HK-2 (cell line): ENCODE results near the gene AKT1S1.
A peak's percentile ranks its signal among the peaks of the same experiment; 100 is the strongest.

Experiments used
- DNase-seq: peaks from one replicate; pipeline ENCODE4 v3.0.0-alpha.2; 2018; ENCODE audit not compliant: unreplicated experiment

Gene AKT1S1

GRCh38 chr19:49854378-49855263 is 22.5 kb downstream of the AKT1S1 start:
- no peak for DNase-seq

DNA sequence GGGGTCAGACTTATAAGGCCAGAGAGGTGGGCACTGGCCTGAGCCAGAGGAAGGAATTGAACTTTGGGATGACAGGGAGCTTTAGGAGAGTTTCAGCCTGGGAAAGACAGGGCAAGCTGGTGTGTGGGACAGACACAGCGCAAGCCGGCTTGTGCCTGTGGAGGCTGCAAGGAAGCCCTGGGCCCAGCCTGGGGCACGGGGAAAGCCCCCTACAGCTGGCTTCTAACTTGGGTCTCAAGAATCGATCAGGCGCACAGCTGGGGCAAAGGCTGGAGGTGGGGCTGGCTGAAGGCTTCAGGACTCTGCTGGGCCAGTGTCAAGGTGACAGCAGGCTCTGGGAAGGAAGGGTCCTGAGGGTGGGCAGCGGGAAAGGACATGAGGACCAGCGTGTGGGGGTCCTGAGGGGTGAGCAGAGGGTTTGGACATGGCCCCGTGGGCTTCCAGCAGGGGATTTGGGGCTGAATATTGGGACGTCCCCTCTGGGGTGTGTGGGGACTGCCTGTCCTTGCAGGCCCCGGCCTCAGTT is 23.2 kb downstream of the AKT1S1 start:
- no peak for DNase-seq

GRCh38 chr19:49852631-49853126 is 24.5 kb downstream of the AKT1S1 start:
- no peak for DNase-seq

GRCh38 chr19:49851456-49852259 is 25.5 kb downstream of the AKT1S1 start:
- peak; percentile 42 for DNase-seq

GRCh38 chr19:49850487-49851342 is 26.4 kb downstream of the AKT1S1 start, which contains the start of gene PTOV1:
Gene PTOV1, plus strand, starts transcription at chr19:49851159.
- peak; percentile 89 for DNase-seq

DNA sequence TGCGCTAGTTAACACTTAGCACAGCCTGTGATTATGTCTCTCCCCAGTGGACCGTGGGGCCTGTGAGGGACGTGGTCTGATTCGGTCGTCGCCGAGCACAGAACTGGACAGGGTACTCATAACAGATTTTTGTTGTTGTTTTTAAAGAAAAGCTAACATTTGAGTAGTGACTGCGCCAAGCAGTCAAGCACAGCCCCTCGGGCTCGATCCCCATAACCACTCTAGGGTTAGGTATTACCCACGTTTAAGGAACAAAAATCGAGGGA is 27.0 kb downstream of the AKT1S1 start:
- no peak for DNase-seq

DNA sequence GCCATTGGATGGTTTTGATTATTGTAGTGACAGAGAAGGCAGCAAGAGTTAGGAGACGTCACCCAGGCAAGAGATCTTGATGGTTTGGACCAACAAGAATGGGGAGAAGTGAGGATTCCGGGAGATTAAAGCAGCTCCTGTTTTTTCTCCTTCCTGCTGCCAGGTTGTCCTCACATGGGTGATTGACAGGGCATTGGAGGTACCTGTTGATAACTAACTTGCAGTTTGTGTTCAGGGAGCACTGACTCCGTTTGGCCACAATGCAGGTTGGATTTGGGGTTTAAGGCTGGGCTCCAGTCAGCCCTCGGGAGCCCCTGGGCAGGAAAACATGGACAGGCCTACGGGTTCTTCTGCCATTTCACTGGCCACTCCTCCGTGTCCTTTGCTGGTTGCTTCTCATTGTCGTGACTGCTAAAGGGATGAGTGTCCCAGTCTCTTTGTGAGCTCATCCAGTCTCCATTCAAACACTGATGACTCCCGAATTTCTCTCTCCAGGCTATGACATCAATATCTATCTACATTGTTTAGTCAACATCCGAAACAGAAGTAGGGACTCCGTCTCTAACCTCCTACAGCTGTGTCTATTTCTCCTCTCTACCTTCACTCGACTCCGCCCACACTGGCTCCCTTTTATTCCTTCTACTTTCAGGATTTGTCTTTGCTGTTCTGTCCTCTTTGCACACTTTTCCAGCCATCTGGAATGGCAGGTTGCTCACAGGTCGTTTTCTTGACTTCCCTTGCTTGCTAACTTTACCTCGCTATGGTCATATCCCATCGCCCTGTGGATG is 27.5 kb downstream of the AKT1S1 start:
- DNase-seq: no peak

GRCh38 chr19:49848938-49849337 is 28.2 kb downstream of the AKT1S1 start:
- no peak for DNase-seq

- peak; percentile 47 for DNase-seq
Observed at GRCh38 chr19:49847731-49848696, 29.1 kb downstream of the AKT1S1 start.

GRCh38 chr19:49846408-49846807 is 30.7 kb downstream of the AKT1S1 start:
- DNase-seq: no peak

GRCh38 chr19:49845414-49845813 is 31.7 kb downstream of the AKT1S1 start:
- no peak for DNase-seq

- no peak for DNase-seq
Observed at GRCh38 chr19:49844138-49845095, 32.7 kb downstream of the AKT1S1 start.

- no peak for DNase-seq
Observed at GRCh38 chr19:49843265-49843664, 33.9 kb downstream of the AKT1S1 start.

DNA sequence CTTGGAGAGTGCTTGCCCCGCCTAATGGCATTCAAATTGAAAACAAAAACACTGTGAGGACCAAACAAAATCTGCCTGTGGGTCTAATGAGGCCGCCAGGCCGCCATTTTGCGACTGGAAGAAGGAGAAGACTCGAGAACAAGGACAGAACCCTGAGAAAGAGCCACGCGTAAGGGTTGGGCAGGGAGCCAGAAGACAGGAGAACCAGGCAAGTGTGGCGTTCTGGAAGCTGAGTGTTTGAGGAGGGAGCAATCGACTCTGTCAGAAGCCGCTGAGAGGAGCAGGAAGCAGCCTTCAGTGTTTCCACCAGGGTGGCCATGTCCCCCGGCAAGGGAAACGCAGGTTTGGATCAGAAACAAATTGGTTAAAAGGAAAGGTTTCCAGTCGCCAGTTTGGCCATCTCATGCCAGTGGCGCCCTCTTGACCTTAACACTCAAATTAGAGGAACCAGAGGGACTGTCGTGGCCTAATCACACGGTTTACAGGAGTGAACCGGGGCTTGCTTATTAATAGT is 36.4 kb downstream of the AKT1S1 start:
- DNase-seq: no peak

- DNase-seq: no peak
Observed at GRCh38 chr19:49840321-49840720, 36.8 kb downstream of the AKT1S1 start.

DNA sequence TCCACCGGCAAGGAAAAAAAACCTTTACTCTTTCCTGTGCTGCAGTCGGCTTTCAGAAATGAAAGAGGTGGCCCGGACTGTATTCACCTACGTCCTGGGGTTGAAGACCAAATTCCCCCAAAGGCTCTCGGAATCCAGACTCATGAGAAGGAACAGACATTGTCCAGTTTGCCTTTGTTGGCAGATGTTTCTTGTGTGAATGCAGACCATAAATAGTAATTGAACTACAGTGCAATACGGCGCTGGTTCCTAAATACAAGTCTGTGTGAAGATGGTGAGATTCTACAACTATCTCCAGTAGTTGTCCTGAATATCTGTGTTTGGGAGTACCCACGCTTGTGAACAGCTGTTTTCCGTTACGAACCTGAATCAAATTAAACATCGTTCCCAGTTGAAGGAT is 37.4 kb downstream of the AKT1S1 start:
- no peak for DNase-seq

- DNase-seq: no peak
Observed at GRCh38 chr19:49838885-49839588, 38.1 kb downstream of the AKT1S1 start.

GRCh38 chr19:49837425-49837824 is 39.7 kb downstream of the AKT1S1 start:
- no peak for DNase-seq
